Hindlimb muscle (tissue), 1 donor: Measurements from ENCODE around the gene OTUD4. TPM values are rescaled to one million over a fixed set of nuclear protein-coding genes. Genes with fewer than 3 reads are reported as not detected.
"Not testable (repeated sequence)": the region's sequence is repeated elsewhere in the genome, so short reads cannot be mapped to it uniquely, and the experiment has no call there.

ENCODE experiments used
- DNase-seq: peaks from one replicate; pipeline ENCODE4 v3.0.0-alpha.2; 2013
- polyA plus RNA-seq: library from polyadenylated mRNA; unstranded; fragments of 120-200 nt; gene quantifications from one replicate; pipeline ENCODE4 v1.2.1, GENCODE V29; 2013; ENCODE audit not compliant: insufficient read length

Gene OTUD4
- polyA plus RNA-seq, 1 donor = 82.6 TPM

GRCh38 chr4:145179281-145179860 is 1.0 kb downstream of the OTUD4 start:
- peak; percentile 79 for DNase-seq

- DNase-seq = peak; percentile 11
Observed at GRCh38 chr4:145178740-145179280, 1.6 kb downstream of the OTUD4 start.

GRCh38 chr4:145177906-145178538 is 2.4 kb downstream of the OTUD4 start:
- DNase-seq = peak; percentile 14

GRCh38 chr4:145177511-145177905 is 2.9 kb downstream of the OTUD4 start:
- DNase-seq = peak; percentile 29

GRCh38 chr4:145176641-145177432 is 3.6 kb downstream of the OTUD4 start:
- DNase-seq = no peak

GRCh38 chr4:145171911-145172310 is 8.5 kb downstream of the OTUD4 start:
- DNase-seq = no peak

- DNase-seq = no peak
Observed at GRCh38 chr4:145170223-145170622, 10.2 kb downstream of the OTUD4 start.

GRCh38 chr4:145168581-145169187 is 11.7 kb downstream of the OTUD4 start:
- DNase-seq = no peak

GRCh38 chr4:145167887-145168286 is 12.5 kb downstream of the OTUD4 start:
- DNase-seq = no peak

GRCh38 chr4:145161549-145161948 is 18.8 kb downstream of the OTUD4 start:
- DNase-seq = no peak

- no peak for DNase-seq
Observed at GRCh38 chr4:145156986-145157385, 23.4 kb downstream of the OTUD4 start.

- no peak for DNase-seq
Observed at GRCh38 chr4:145155268-145155870, 25.0 kb downstream of the OTUD4 start.

- peak; percentile 16 for DNase-seq
Observed at GRCh38 chr4:145154573-145154972, 25.8 kb downstream of the OTUD4 start.

GRCh38 chr4:145153904-145154298 is 26.5 kb downstream of the OTUD4 start:
- DNase-seq = no peak

GRCh38 chr4:145153181-145153903 is 27.0 kb downstream of the OTUD4 start:
- DNase-seq = no peak

- DNase-seq = no peak
Observed at GRCh38 chr4:145148980-145149379, 31.4 kb downstream of the OTUD4 start.

GRCh38 chr4:145136219-145136618 is 44.2 kb downstream of the OTUD4 start:
- DNase-seq = not testable (repeated sequence)

- DNase-seq = peak; percentile 2
Observed at GRCh38 chr4:145132511-145133098, 47.8 kb downstream of the OTUD4 start.

- DNase-seq = no peak
Observed at GRCh38 chr4:145131848-145132247, 48.5 kb downstream of the OTUD4 start.

- DNase-seq = no peak
Observed at GRCh38 chr4:145130788-145131399, 49.5 kb downstream of the OTUD4 start.

- no peak for DNase-seq
Observed at GRCh38 chr4:145130130-145130529, 50.3 kb downstream of the OTUD4 start.
